Glomerular visceral epithelial cell (primary cell): ENCODE results near the gene CT45A7.
"Not testable (repeated sequence)": the region's sequence is repeated elsewhere in the genome, so short reads cannot be mapped to it uniquely, and the experiment has no call there.

Experiments
- DNase-seq: peaks from one replicate; pipeline ENCODE4 v3.0.0-alpha.2; 2016; ENCODE audit errors: extremely low spot score

The CT45A7 gene

DNA sequence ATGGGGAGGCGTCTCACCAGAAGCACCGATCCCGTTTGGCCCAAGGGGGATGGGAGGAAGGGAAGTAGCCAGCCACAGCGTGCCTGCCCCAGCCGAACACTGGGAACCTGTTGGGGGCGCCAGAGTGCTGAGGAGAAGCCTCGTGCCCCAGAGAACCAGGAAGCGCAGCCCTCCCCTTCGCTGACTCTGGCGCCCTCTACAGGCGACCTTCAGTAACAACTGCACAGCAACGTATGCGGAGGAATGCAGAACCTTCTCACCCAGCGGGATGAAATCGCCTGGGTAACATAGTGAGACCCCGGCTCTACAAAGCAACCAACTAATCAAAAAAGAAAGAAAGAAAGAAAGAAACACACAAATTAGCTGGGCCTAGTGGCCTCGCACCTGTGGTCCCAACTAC, at the start of gene CT45A7:
Gene CT45A7, minus strand, starts transcription at position 101 of the 400 bp plus-strand sequence. CDS start 3,747 bp downstream, outside the sequence.
- not testable (repeated sequence) for DNase-seq

DNA sequence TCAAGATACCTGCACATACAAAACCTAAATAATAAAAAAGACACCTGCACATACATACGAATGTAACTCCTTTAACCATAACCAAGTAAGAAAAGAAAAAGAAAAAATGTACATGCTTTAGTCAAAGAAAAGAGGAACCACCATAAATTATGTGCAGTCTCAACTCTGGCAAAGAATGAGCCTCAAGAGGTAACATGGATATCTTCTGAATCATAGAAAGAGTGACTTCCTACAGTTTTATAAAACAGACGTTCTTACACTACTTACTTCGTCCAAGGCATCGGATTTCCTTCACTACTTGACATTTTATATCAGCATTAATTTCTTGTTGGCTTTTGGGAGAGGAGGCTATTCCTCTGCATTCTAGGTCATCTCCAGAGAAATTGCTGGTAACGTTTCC, 45.7 kb upstream of the CT45A7 start:
- not testable (repeated sequence) for DNase-seq

DNA sequence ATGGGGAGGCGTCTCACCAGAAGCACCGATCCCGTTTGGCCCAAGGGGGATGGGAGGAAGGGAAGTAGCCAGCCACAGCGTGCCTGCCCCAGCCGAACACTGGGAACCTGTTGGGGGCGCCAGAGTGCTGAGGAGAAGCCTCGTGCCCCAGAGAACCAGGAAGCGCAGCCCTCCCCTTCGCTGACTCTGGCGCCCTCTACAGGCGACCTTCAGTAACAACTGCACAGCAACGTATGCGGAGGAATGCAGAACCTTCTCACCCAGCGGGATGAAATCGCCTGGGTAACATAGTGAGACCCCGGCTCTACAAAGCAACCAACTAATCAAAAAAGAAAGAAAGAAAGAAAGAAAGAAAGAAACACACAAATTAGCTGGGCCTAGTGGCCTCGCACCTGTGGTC, 34.6 kb upstream of the CT45A7 start, which contains the start of gene CT45A9:
Gene CT45A9, minus strand, starts transcription at position 101 of the 400 bp plus-strand sequence. CDS start 3,751 bp downstream, outside the sequence.
- not testable (repeated sequence) for DNase-seq

- DNase-seq: not testable (repeated sequence)
Observed at GRCh38 chrX:135854438-135854837, 17.4 kb upstream of the CT45A7 start, which contains the start of gene CT45A8. TSS of gene CT45A8 (minus strand) at chrX:135854538. CDS start at chrX:135850783, 3,755 bp downstream.

GRCh38 chrX:135819912-135820311, 17.2 kb downstream of the CT45A7 start, which contains the start of gene CT45A2:
TSS of gene CT45A2 (minus strand) at chrX:135820012. CDS start at chrX:135816265, 3,747 bp downstream.
- not testable (repeated sequence) for DNase-seq

DNA sequence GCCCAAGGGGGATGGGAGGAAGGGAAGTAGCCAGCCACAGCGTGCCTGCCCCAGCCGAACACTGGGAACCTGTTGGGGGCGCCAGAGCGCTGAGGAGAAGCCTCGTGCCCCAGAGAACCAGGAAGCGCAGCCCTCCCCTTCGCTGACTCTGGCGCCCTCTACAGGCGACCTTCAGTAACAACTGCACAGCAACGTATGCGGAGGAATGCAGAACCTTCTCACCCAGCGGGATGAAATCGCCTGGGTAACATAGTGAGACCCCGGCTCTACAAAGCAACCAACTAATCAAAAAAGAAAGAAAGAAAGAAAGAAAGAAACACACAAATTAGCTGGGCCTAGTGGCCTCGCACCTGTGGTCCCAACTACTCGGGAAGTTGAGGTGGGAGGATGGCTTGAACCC, 34.4 kb downstream of the CT45A7 start, which contains the start of gene CT45A6:
Gene CT45A6, minus strand, starts transcription at position 101 of the 400 bp plus-strand sequence. CDS start 3,794 bp downstream, outside the sequence.
- DNase-seq: not testable (repeated sequence)

DNA sequence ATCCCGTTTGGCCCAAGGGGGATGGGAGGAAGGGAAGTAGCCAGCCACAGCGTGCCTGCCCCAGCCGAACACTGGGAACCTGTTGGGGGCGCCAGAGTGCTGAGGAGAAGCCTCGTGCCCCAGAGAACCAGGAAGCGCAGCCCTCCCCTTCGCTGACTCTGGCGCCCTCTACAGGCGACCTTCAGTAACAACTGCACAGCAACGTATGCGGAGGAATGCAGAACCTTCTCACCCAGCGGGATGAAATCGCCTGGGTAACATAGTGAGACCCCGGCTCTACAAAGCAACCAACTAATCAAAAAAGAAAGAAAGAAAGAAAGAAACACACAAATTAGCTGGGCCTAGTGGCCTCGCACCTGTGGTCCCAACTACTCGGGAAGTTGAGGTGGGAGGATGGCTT, 51.7 kb downstream of the CT45A7 start, which contains the start of gene CT45A5:
Gene CT45A5, minus strand, starts transcription at position 101 of the 400 bp plus-strand sequence. CDS start 3,774 bp downstream, outside the sequence.
- not testable (repeated sequence) for DNase-seq
